IPS-11a (cell line): ENCODE measurements around the gene RSF1.
A peak's percentile ranks its signal among the peaks of the same experiment; 100 is the strongest.

Experiments
- H3K4me3 ChIP-seq: one replicate; pipeline ENCODE4 v1.5.1; 2013; ENCODE audit warnings: low read depth, low read length, control low read depth

Gene RSF1

GRCh38 chr11:77695417-77695816, 125.1 kb downstream of the RSF1 start:
- no peak overlapping the region for H3K4me3 ChIP-seq

- no peak overlapping the region for H3K4me3 ChIP-seq
These were observed 129.9 kb downstream of the RSF1 start for GRCh38 chr11:77690649-77691048.

- no peak overlapping the region for H3K4me3 ChIP-seq
These were observed 133.4 kb downstream of the RSF1 start for GRCh38 chr11:77687088-77687487.

- no peak overlapping the region for H3K4me3 ChIP-seq
These were observed 143.4 kb downstream of the RSF1 start for GRCh38 chr11:77677138-77677537.

- no peak overlapping the region for H3K4me3 ChIP-seq
These were observed 148.3 kb downstream of the RSF1 start for GRCh38 chr11:77672264-77672663.

- no peak overlapping the region for H3K4me3 ChIP-seq
These were observed 150.5 kb downstream of the RSF1 start for GRCh38 chr11:77669848-77670511.

GRCh38 chr11:77668760-77669159, 151.8 kb downstream of the RSF1 start:
- H3K4me3 ChIP-seq, result no peak overlapping the region

GRCh38 chr11:77665240-77665965, 155.1 kb downstream of the RSF1 start:
- H3K4me3 ChIP-seq, result no peak overlapping the region

GRCh38 chr11:77661670-77662069, 158.9 kb downstream of the RSF1 start:
- H3K4me3 ChIP-seq, result no peak overlapping the region

- no peak overlapping the region for H3K4me3 ChIP-seq
These were observed 159.6 kb downstream of the RSF1 start for GRCh38 chr11:77660947-77661346.

- no peak overlapping the region for H3K4me3 ChIP-seq
These were observed 162.1 kb downstream of the RSF1 start for GRCh38 chr11:77658213-77659013.

GRCh38 chr11:77656362-77656761, 164.2 kb downstream of the RSF1 start:
- no peak overlapping the region for H3K4me3 ChIP-seq

GRCh38 chr11:77654770-77655434, 165.6 kb downstream of the RSF1 start:
- H3K4me3 ChIP-seq, result no peak overlapping the region

- H3K4me3 ChIP-seq, result no peak overlapping the region
These were observed 170.4 kb downstream of the RSF1 start for GRCh38 chr11:77650123-77650522.

GRCh38 chr11:77647654-77648305, 172.7 kb downstream of the RSF1 start:
- no peak overlapping the region for H3K4me3 ChIP-seq

GRCh38 chr11:77644887-77645286, 175.6 kb downstream of the RSF1 start:
- no peak overlapping the region for H3K4me3 ChIP-seq

GRCh38 chr11:77642228-77642627, 178.3 kb downstream of the RSF1 start:
- no peak overlapping the region for H3K4me3 ChIP-seq

- H3K4me3 ChIP-seq, result peak within 1 kb of the TSS; percentile 92
These were observed 183.0 kb downstream of the RSF1 start, which contains the start of gene CLNS1A for GRCh38 chr11:77637345-77638165. TSS of gene CLNS1A (minus strand) at chr11:77637794. CDS start at chr11:77637714, 80 bp downstream.

- peak overlapping the region; percentile 92 for H3K4me3 ChIP-seq
These were observed 183.7 kb downstream of the RSF1 start for GRCh38 chr11:77636731-77637344.
